ENCODE measurements around the gene TMEM192.

The TMEM192 gene

DNA sequence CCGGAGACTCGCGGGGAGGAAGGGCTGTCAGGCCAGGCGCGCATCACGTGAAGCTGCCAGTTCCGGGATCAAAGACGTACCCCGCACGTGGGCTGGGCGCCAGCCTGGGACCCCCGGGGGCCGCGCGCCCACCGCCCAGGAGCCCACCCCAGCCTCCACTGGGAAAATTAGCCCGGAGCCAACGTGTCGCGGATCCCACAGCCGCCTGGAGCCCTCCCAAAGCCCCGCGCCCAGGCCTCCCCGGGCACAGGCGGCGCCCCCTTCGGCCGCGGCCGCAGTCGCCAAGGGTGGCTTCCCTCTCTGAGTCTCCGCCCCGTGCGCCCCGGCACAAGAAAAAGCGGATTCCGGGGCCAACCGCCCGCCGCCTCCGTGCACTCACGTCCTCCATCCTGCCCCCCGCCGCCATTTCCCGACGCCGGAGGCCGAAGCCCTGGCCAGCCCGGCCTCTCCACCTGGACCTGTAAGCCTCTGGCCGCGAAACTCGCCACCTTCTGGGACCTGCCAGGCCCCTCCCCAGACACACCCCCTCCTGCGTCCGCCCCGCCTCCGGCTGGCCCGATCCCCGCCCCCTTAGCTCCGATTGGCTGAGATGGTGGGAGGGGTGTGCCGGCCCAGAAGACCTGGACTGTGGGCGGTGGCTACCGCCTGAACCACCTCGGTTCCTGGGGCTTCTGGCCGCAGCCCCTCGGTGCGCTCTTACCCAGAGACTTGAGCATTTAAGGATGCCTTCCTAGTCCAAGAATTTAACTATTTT is at the start of gene TMEM192:
Gene TMEM192, minus strand, starts transcription at position 493 of the 754 bp plus-strand sequence. Its CDS starts 87 bp downstream, at position 406.
- Histone ChIP-seq H3K36me3 (ENCODE audit: control insufficient read depth, insufficient read depth, low read length) (no peaks in the 10 kb centered on the region), H3K9ac (ENCODE audit: low read length) (peak within 1 kb of the TSS; percentile 71), H3K27me3 (ENCODE audit: control insufficient read depth, insufficient read depth, low read length) (no peaks in the 10 kb centered on the region), H3K4me1 (ENCODE audit: control insufficient read depth, insufficient read depth, low read length) (peaks cover 8% of the 10 kb centered on the region), H3K27ac (ENCODE audit: low read depth, low read length) (peak within 1 kb of the TSS; percentile 58; the same call in 1 of the 2 replicates), H3K9me3 (ENCODE audit: control insufficient read depth, insufficient read depth, low read depth, low read length) (no peaks in the 10 kb centered on the region), H3K4me3 (ENCODE audit: low read depth, low read length) (peak within 1 kb of the TSS; percentile 75)

DNA sequence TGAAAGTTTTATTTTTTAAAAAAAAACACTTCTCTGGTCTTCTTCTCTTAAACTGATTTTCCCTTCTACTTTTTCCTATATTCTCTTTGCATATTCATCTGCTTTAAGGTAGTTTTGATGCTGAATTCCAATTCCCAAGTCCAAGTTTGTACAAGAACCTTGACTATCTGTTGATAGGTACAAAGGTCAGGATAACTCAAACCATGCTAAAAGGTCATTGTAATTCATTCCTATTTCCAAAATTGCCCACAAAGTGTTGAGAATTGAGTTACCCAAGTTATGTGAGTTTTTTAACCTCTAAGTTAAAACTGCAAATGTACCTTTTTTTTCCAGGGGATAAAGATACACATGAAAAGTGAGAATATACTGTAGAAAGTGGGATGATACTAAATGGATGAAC is 46.1 kb upstream of the TMEM192 start:
- Histone ChIP-seq H3K4me1 (ENCODE audit: control insufficient read depth, insufficient read depth, low read length) (no peaks in the 10 kb centered on the region), H3K27me3 (ENCODE audit: control insufficient read depth, insufficient read depth, low read length) (no peaks in the 10 kb centered on the region), H3K9me3 (ENCODE audit: control insufficient read depth, insufficient read depth, low read depth, low read length) (peaks cover 4% of the 10 kb centered on the region; the same call in 1 of the 2 replicates), H3K9ac (ENCODE audit: low read length) (no peak overlapping the region), H3K36me3 (ENCODE audit: control insufficient read depth, insufficient read depth, low read length) (no peaks in the 10 kb centered on the region), H3K27ac (ENCODE audit: low read depth, low read length) (no peak overlapping the region), H3K4me3 (ENCODE audit: low read depth, low read length) (no peak overlapping the region)

DNA sequence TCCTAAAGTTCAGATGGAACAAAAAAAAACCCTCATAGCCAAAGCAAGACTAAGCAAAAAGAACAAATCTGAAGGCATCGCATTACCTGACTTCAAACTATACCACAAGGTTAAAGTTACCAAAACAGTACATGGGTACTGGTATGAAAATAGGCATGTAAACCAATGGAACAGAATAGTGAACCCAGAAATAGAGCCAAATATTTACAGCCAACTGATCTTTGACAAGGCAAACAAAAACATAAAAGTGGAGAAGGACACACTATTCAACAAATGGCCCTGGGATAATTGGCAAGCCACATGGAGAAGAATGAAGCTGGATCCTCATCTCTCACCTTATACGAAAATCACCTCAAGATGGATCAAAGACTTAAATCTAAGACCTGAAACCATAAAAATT is 44.2 kb upstream of the TMEM192 start:
- no peaks in the 10 kb centered on the region for H3K27me3 ChIP-seq (ENCODE audit: control insufficient read depth, insufficient read depth, low read length)
- no peak overlapping the region for H3K4me3 ChIP-seq (ENCODE audit: low read depth, low read length)
- H3K4me1 ChIP-seq (ENCODE audit: control insufficient read depth, insufficient read depth, low read length), result no peaks in the 10 kb centered on the region
- no peaks in the 10 kb centered on the region for H3K36me3 ChIP-seq (ENCODE audit: control insufficient read depth, insufficient read depth, low read length)
- no peak overlapping the region for H3K27ac ChIP-seq (ENCODE audit: low read depth, low read length)
- no peak overlapping the region for H3K9ac ChIP-seq (ENCODE audit: low read length)
- peaks cover 4% of the 10 kb centered on the region; the same call in 1 of the 2 replicates for H3K9me3 ChIP-seq (ENCODE audit: control insufficient read depth, insufficient read depth, low read depth, low read length)

DNA sequence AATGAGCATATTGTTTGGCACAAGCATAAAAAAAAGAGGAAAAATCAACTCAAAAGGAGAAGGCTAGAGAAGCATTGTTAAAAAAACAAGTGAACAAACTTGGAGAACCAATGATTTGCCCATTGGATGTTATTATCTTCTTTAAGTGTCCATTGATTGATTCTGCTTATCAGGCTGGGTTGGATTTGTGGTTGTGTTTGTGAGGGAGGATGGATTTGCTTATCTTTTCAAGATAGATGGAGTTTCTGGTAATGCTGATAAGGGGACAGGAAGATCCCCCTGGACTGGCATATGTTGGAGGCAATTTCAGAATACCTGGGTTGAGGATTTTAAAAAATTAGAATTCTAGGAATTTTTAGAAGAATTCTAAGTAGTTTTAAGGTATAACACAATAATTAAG is 41.8 kb upstream of the TMEM192 start:
- Histone ChIP-seq H3K27ac (ENCODE audit: low read depth, low read length) (no peak overlapping the region), H3K27me3 (ENCODE audit: control insufficient read depth, insufficient read depth, low read length) (no peaks in the 10 kb centered on the region), H3K9me3 (ENCODE audit: control insufficient read depth, insufficient read depth, low read depth, low read length) (peaks cover 4% of the 10 kb centered on the region; the same call in 1 of the 2 replicates), H3K4me3 (ENCODE audit: low read depth, low read length) (no peak overlapping the region), H3K4me1 (ENCODE audit: control insufficient read depth, insufficient read depth, low read length) (no peaks in the 10 kb centered on the region), H3K36me3 (ENCODE audit: control insufficient read depth, insufficient read depth, low read length) (no peaks in the 10 kb centered on the region), H3K9ac (ENCODE audit: low read length) (no peak overlapping the region)

DNA sequence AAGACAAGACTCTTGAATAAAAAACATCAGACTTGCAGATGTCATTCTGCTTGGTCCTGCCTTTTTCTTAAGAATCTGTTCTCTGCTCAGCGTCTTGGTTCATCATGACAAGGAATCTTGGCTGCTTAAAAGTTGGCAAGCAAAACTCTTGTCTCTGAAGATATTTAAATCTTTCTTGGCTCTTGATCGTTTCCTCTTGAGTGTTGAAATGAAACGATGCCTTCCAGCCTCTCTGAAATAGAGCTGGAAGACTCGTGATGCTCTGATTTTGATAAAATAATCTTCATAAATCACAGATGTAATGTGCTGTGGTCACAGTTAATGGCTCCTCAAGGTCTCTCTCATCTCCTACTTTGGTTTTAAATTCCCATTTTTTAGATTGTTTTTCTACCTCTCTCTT is 39.9 kb upstream of the TMEM192 start:
- Histone ChIP-seq H3K9me3 (ENCODE audit: control insufficient read depth, insufficient read depth, low read depth, low read length) (peaks cover under 1% of the 10 kb centered on the region; the same call in 1 of the 2 replicates), H3K4me1 (ENCODE audit: control insufficient read depth, insufficient read depth, low read length) (no peaks in the 10 kb centered on the region), H3K36me3 (ENCODE audit: control insufficient read depth, insufficient read depth, low read length) (no peaks in the 10 kb centered on the region), H3K4me3 (ENCODE audit: low read depth, low read length) (no peak overlapping the region), H3K27me3 (ENCODE audit: control insufficient read depth, insufficient read depth, low read length) (no peaks in the 10 kb centered on the region), H3K27ac (ENCODE audit: low read depth, low read length) (no peak overlapping the region), H3K9ac (ENCODE audit: low read length) (no peak overlapping the region)

DNA sequence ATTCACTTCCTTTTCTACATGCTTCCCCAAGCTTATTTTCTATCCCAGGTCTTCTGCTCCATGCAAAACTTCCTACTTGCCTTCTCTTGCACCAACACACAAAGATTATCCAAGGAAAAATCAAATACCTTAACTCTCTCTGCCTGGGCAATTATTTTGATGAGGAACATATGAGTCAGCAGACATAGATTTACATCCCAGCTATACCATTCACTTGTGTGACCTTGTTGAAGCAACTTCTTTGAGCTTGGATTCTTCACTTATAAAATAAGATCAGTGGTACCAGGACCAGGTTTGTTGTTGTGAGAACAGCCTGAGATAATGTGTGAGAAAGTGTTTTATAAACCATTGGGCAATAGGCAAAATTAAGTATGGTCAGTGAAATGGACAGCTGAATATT is 39.1 kb upstream of the TMEM192 start:
- no peak overlapping the region for H3K9ac ChIP-seq (ENCODE audit: low read length)
- H3K36me3 ChIP-seq (ENCODE audit: control insufficient read depth, insufficient read depth, low read length), result no peaks in the 10 kb centered on the region
- no peak overlapping the region for H3K4me3 ChIP-seq (ENCODE audit: low read depth, low read length)
- no peaks in the 10 kb centered on the region for H3K4me1 ChIP-seq (ENCODE audit: control insufficient read depth, insufficient read depth, low read length)
- no peak overlapping the region for H3K27ac ChIP-seq (ENCODE audit: low read depth, low read length)
- no peaks in the 10 kb centered on the region for H3K9me3 ChIP-seq (ENCODE audit: control insufficient read depth, insufficient read depth, low read depth, low read length)
- H3K27me3 ChIP-seq (ENCODE audit: control insufficient read depth, insufficient read depth, low read length), result no peaks in the 10 kb centered on the region

DNA sequence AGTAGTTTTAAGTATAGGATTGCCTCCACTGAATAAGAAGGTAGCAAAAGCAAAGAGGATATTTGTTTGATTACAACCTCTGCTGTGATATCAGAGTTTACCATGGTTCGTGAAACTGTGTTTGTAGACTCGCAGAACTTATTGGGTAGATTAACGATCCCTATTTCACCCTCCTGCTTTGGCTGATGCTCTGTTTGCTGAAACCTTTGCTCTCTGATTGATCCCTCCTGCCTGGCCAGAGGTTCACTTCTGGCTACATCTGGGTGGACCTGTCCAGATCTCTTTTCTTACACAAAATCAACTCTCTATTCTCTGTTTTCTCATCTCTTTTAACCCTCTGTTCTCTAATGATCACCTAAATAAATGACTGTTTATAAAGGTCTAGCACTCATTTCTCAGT is 37.9 kb upstream of the TMEM192 start:
- Histone ChIP-seq H3K4me3 (ENCODE audit: low read depth, low read length) (no peak overlapping the region), H3K9me3 (ENCODE audit: control insufficient read depth, insufficient read depth, low read depth, low read length) (no peaks in the 10 kb centered on the region), H3K4me1 (ENCODE audit: control insufficient read depth, insufficient read depth, low read length) (no peaks in the 10 kb centered on the region), H3K27ac (ENCODE audit: low read depth, low read length) (no peak overlapping the region), H3K9ac (ENCODE audit: low read length) (no peak overlapping the region), H3K36me3 (ENCODE audit: control insufficient read depth, insufficient read depth, low read length) (no peaks in the 10 kb centered on the region), H3K27me3 (ENCODE audit: control insufficient read depth, insufficient read depth, low read length) (no peaks in the 10 kb centered on the region)

DNA sequence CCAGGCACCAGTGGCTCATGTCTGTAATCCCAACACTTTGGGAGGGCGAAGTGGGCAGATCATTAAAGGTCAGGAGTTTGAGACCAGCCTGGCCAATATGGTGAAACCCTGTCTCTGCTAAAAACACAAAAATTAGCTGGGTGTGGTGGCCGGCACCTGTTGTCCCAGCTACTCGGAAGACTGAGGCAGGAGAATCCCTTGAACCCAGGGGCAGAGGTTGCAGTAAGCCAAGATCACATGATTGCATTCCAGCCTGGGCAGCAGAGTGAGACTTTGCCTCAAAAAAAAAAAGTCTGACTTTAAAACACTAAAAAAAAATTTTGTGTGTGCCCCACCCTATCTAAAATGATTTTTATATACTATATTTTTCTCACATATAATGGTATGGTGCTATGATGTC is 26.2 kb upstream of the TMEM192 start:
- Histone ChIP-seq H3K27ac (ENCODE audit: low read depth, low read length) (no peak overlapping the region), H3K36me3 (ENCODE audit: control insufficient read depth, insufficient read depth, low read length) (no peaks in the 10 kb centered on the region), H3K4me1 (ENCODE audit: control insufficient read depth, insufficient read depth, low read length) (no peaks in the 10 kb centered on the region), H3K9me3 (ENCODE audit: control insufficient read depth, insufficient read depth, low read depth, low read length) (no peaks in the 10 kb centered on the region), H3K9ac (ENCODE audit: low read length) (no peak overlapping the region), H3K4me3 (ENCODE audit: low read depth, low read length) (no peak overlapping the region), H3K27me3 (ENCODE audit: control insufficient read depth, insufficient read depth, low read length) (no peaks in the 10 kb centered on the region)

DNA sequence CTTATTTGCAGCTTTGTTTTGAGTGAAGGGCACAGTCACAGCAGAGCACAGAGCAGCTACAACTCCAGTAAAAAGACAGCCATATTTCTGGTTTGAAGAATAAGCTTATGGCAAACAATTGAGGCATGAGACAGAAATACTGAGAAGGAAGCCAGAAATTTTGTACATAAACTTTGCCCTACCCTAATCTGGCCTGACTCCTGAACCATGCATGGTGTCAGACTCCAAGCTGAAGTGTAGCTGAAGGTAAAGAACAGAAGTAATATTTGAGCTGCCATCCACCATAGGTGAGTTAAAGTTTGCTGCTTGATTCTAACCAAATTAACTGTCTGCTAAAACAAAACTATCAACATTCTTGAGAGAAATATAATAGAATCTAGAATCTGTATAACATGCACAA is 24.5 kb upstream of the TMEM192 start:
- H3K9ac ChIP-seq (ENCODE audit: low read length), result no peak overlapping the region
- H3K4me3 ChIP-seq (ENCODE audit: low read depth, low read length), result no peak overlapping the region
- no peaks in the 10 kb centered on the region for H3K36me3 ChIP-seq (ENCODE audit: control insufficient read depth, insufficient read depth, low read length)
- no peaks in the 10 kb centered on the region for H3K27me3 ChIP-seq (ENCODE audit: control insufficient read depth, insufficient read depth, low read length)
- no peak overlapping the region for H3K27ac ChIP-seq (ENCODE audit: low read depth, low read length)
- H3K9me3 ChIP-seq (ENCODE audit: control insufficient read depth, insufficient read depth, low read depth, low read length), result no peaks in the 10 kb centered on the region
- H3K4me1 ChIP-seq (ENCODE audit: control insufficient read depth, insufficient read depth, low read length), result no peaks in the 10 kb centered on the region

DNA sequence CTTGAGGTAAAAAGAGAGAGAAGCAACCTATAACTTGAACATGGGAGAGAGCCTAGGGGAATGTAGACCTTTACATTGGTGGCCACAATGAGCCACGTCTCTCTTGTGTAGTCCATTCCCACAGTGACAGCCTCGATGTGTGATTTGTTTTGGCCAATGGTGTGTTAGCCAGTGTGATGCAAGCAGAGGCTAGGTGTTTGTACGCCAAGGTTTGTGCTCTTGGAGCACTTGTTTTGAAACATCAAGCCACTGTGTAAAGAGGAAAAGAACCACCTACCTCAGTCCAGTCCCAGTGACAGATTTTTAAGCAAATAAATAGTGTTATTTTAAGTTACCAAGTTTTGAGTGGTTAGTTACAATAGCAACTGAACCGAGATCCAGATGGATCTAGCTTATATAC is 23.9 kb upstream of the TMEM192 start:
- Histone ChIP-seq H3K27me3 (ENCODE audit: control insufficient read depth, insufficient read depth, low read length) (no peaks in the 10 kb centered on the region), H3K9me3 (ENCODE audit: control insufficient read depth, insufficient read depth, low read depth, low read length) (no peaks in the 10 kb centered on the region), H3K9ac (ENCODE audit: low read length) (no peak overlapping the region), H3K4me1 (ENCODE audit: control insufficient read depth, insufficient read depth, low read length) (no peaks in the 10 kb centered on the region), H3K27ac (ENCODE audit: low read depth, low read length) (no peak overlapping the region), H3K36me3 (ENCODE audit: control insufficient read depth, insufficient read depth, low read length) (no peaks in the 10 kb centered on the region), H3K4me3 (ENCODE audit: low read depth, low read length) (no peak overlapping the region)

DNA sequence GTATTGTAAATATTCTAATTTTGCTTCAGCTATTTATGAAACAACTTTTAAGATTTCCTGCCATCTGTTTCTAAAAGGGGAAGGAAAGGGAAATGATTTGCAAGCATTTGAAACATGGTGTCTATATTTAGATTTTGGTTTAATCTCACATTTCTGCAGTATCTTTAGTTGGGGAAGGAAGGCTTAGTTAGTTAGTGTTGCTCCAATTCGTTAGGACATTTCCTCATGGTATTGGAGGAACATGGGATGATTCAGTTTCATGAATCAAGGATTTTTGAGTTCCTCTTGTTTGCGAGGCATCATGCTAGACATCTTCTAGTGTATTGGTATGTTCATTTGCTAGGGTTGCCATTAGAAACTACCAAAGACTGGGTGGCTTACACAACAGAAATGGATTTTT is 20.5 kb upstream of the TMEM192 start:
- H3K9me3 ChIP-seq (ENCODE audit: control insufficient read depth, insufficient read depth, low read depth, low read length), result no peaks in the 10 kb centered on the region
- no peaks in the 10 kb centered on the region for H3K27me3 ChIP-seq (ENCODE audit: control insufficient read depth, insufficient read depth, low read length)
- H3K27ac ChIP-seq (ENCODE audit: low read depth, low read length), result no peak overlapping the region
- no peaks in the 10 kb centered on the region for H3K4me1 ChIP-seq (ENCODE audit: control insufficient read depth, insufficient read depth, low read length)
- no peak overlapping the region for H3K4me3 ChIP-seq (ENCODE audit: low read depth, low read length)
- no peak overlapping the region for H3K9ac ChIP-seq (ENCODE audit: low read length)
- no peaks in the 10 kb centered on the region for H3K36me3 ChIP-seq (ENCODE audit: control insufficient read depth, insufficient read depth, low read length)
